ENCODE data around the gene MYO3B.
"Not testable (repeated sequence)": the region's sequence is repeated elsewhere in the genome, so short reads cannot be mapped to it uniquely, and the experiment has no call there.

The MYO3B gene

GRCh38 chr2:170468557-170468956, 290.6 kb downstream of the MYO3B start:
- DNase-seq (ENCODE audit: low read depth) = no peak

DNA sequence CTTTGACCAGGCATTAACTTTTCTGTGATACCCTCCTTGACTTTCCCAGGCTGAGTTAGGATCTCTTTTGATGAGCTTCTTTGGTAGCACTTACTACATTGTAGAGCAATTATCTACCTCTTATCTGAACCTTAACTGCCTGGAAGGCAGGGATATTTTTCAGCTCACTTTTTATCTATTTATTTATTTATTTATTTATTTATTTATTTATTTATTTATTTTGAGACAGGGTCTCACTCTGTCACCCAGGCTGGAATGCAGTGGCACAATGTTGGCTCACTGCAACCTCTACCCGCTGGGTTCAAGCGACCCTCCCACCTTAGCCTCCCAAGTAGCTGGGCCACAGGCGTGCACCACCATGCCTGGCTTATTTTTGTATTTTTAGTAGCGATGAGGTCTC, 294.6 kb downstream of the MYO3B start:
- not testable (repeated sequence) for DNase-seq (ENCODE audit: low read depth)

- DNase-seq (ENCODE audit: low read depth) = no peak
Observed at GRCh38 chr2:170475878-170476277, 297.9 kb downstream of the MYO3B start.

DNA sequence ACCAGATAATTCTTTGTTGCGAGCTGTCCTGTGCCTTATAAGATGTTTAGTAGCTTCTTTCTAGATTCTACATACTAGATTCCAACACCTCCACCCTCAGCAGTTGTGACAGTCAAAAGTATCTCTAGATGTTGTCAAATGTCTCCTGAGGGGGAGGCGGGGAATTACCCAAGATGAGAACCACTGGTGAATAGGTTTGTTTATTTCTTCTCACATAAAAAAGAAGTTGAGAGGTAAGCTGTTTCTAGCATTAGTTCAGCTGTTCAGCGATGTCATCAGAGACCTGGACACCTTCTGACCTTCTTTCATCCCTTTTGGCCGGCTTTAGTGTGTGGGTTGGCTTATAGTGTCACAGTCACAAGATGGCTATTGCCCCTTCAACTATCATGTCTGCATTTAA, 299.7 kb downstream of the MYO3B start:
- no peak for DNase-seq (ENCODE audit: low read depth)

GRCh38 chr2:170481201-170481600, 303.3 kb downstream of the MYO3B start:
- no peak for DNase-seq (ENCODE audit: low read depth)

GRCh38 chr2:170484552-170484951, 306.6 kb downstream of the MYO3B start:
- DNase-seq (ENCODE audit: low read depth) = no peak

DNA sequence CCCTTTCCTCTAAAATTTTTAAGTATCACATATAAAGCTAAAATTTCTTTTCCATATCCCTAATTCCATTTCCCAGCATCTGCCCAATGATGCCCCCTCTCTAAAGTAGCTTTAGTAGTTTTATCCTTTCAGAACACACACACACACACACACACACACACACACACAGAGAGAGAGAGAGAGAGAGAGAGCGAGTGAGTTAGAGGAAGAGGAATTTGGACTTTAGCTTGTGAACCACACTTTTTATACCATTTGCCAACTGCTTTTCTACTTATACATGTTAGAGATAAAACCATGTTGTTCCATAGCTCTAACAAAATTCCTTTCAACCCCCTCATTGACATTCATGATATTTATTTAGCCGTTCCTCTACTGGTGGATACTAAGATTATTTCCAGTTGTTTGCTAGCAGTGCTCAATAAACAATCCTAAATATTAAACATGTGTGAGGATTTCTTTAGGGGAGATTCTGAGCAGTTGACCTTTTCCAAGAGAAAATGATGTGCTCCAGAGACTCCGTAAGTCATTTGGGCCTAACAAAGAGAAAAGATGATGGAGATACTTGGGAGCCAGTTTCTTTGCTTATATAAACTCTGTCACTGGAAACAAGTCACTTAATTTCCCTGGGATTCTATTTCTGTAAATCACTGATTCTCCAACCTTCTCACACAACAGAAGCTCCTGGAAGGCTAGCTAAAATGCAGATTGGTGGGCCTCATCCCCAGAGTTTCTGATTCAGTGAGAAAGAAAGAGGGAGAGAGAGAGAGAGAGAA, 307.5 kb downstream of the MYO3B start:
- DNase-seq (ENCODE audit: low read depth) = no peak

DNA sequence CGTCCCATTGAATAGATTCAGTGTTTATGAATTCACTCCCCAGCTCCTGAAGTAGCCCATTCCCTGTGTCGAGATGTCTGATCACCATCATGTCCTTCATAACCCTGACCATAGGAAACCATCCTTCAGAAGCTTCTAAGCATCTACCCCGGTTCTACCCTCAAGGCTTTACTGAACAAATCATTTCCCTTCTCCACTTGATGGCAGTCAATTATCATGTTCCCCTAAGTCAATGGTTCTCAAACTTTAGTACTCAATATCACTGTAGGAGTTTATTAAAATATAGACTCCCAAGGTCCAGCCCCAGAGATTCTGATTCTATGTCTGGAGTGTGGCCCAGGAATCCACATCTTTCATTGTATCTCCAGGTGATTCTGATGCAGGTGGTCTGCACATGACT, 308.8 kb downstream of the MYO3B start:
- no peak for DNase-seq (ENCODE audit: low read depth)

- no peak for DNase-seq (ENCODE audit: low read depth)
Observed at GRCh38 chr2:170488807-170489206, 310.9 kb downstream of the MYO3B start.

GRCh38 chr2:170492010-170492409, 314.1 kb downstream of the MYO3B start:
- no peak for DNase-seq (ENCODE audit: low read depth)

GRCh38 chr2:170493426-170494097, 315.6 kb downstream of the MYO3B start:
- peak; percentile 36 for DNase-seq (ENCODE audit: low read depth)

DNA sequence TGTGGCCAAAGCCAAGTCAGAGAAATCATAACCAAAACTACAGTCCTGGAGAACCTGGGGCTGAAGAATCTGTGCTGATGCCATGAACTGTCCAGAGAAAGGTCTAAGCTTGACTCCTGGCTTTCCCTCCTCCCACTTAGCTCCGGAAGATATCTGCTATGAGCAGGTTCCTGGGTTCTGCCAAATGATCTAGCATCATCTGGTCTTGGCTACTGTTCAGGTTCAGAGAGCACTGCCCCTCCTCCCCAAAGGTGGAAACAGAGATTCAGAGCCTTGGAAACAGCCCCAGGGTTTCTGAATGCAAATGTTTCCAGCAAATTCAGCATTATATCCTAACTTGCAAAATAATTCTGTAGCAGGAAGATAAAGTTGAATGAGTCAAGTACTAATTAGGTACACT, 317.9 kb downstream of the MYO3B start:
- DNase-seq (ENCODE audit: low read depth) = no peak

DNA sequence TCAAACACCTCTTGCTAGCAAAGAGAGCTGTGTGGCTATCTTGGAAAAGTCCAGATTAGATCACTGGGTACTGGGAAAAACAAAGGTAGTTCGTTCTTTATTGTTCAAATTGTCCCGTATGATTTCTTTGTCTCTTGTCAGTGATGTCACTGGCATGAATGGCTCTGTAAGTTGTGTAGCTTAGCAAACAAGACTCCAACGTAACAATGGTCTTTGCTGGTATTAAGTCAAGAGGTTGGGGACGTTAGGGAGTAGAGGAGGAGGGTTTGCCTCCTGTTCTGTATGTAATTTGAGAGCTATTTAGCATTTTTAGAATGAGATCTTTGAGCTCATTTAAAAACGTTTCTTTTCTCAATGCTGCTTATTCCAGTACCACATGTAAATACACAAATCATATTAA, 320.7 kb downstream of the MYO3B start:
- DNase-seq (ENCODE audit: low read depth) = no peak

GRCh38 chr2:170500104-170500503, 322.2 kb downstream of the MYO3B start:
- no peak for DNase-seq (ENCODE audit: low read depth)

DNA sequence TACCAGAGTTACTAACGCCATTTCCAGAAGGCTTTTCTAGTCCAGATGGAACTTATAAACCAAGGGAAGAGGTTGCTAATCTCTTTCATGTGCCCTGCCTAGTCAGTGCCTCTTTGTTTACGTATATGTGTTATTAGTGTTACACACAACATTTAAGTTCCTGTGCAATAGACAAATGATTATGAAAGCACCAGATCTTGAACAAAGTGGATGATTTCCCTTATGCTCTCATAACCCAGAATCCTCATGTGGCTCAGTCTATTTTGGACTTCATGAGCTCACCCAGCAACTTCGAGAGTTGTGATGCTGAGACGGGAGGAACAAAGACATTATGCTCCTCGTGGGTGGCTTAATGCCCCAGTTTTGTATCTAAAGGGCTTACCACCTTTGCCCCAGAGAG, 322.8 kb downstream of the MYO3B start:
- DNase-seq (ENCODE audit: low read depth) = peak; percentile 72

GRCh38 chr2:170501421-170502043, 323.6 kb downstream of the MYO3B start:
- no peak for DNase-seq (ENCODE audit: low read depth)

- DNase-seq (ENCODE audit: low read depth) = no peak
Observed at GRCh38 chr2:170502361-170503130, 324.6 kb downstream of the MYO3B start.

GRCh38 chr2:170503563-170503962, 325.6 kb downstream of the MYO3B start:
- DNase-seq (ENCODE audit: low read depth) = no peak

DNA sequence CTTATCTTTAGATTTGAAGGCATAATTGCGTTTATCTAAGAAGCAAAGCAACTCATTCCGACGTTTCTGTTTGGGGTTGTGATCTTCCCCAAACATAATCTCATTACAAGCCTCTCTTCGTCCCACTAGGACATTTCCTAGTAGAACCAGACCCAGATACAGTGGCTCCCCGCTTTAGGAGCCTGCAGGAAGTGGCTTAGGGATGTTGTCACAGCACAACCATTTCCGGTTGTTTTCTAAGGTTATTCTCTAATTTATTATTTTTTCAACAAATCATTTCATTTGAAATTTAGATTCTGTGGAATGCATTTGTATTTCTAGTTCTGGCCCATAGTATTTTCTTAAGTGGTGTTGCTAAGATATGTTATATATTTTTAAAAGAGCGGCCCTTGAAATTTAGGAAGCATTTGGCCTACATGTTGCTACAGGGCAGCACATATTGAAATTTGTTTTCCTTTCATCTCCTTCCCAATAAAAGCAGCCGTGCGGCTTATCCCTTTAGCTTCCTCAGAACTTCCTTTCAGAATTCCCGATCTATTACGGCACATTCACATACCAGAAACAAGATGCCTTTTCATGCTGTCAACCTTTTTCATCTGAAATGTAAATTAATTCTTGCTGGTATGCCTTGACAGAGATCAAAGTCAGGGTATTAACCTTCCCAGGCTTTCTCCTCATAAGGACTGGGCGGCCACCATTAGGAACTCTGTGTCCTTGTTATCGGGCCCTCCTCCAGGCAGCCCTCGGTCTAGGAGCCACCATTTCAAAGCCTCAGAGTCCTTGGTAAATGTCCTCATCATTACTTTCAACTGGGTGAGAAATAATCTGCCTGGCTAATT, 326.2 kb downstream of the MYO3B start:
- DNase-seq (ENCODE audit: low read depth) = peak; percentile 47

GRCh38 chr2:170504810-170505145, 326.8 kb downstream of the MYO3B start:
- DNase-seq (ENCODE audit: low read depth) = no peak

- DNase-seq (ENCODE audit: low read depth) = no peak
Observed at GRCh38 chr2:170505631-170506275, 327.8 kb downstream of the MYO3B start.

Measured in iris pigment epithelial cell (primary cell).